Mesendoderm (in vitro differentiated cells): ENCODE measurements around the gene DENND1A.

Experiments
- DNase-seq: peaks from one replicate; pipeline ENCODE4 v3.0.0; 2013
- H2AK5ac ChIP-seq: 2 replicates; pipeline ENCODE4 v1.6.1; 2013; ENCODE audit warnings: low read length, inconsistent platforms
- H2BK120ac ChIP-seq: 2 replicates; pipeline ENCODE4 v1.6.1; 2013; ENCODE audit warnings: low read depth, mild to moderate bottlenecking, low read length, moderate library complexity, mixed read lengths
- H2BK15ac ChIP-seq: replicated peaks from 2 replicates; pipeline ENCODE4 v1.6.1; 2013; ENCODE audit warnings: low read depth, mild to moderate bottlenecking, moderate library complexity
- H2BK5ac ChIP-seq: 2 replicates; pipeline ENCODE4 v1.6.1; 2013; ENCODE audit warnings: low read length, inconsistent platforms
- H3K18ac ChIP-seq: 2 replicates; pipeline ENCODE4 v1.6.1; 2013; ENCODE audit warnings: mild to moderate bottlenecking, low read length, mixed read lengths
- H3K23ac ChIP-seq: one replicate; pipeline ENCODE4 v1.6.1; 2013; ENCODE audit warnings: low read length
- H3K27ac ChIP-seq: 2 replicates; pipeline ENCODE4 v1.5.1; 2013; ENCODE audit warnings: low read depth, mild to moderate bottlenecking, inconsistent platforms, low read length, moderate library complexity
- H3K27me3 ChIP-seq: 2 replicates; pipeline ENCODE4 v1.6.1; 2013; ENCODE audit warnings: low read length, control low read depth, mild to moderate bottlenecking, inconsistent platforms; ENCODE audit not compliant: insufficient read depth, poor library complexity
- H3K36me3 ChIP-seq: 2 replicates; pipeline ENCODE4 v1.6.1; 2013; ENCODE audit warnings: low read length, inconsistent platforms; ENCODE audit not compliant: control insufficient read depth, insufficient read depth
- H3K4ac ChIP-seq: one replicate; pipeline ENCODE4 v1.6.1; 2013; ENCODE audit warnings: low read depth, mild to moderate bottlenecking, low read length, moderate library complexity
- H3K4me1 ChIP-seq: 2 replicates; pipeline ENCODE4 v1.6.1; 2013; ENCODE audit warnings: low read depth, low read length, inconsistent platforms; ENCODE audit not compliant: control insufficient read depth
- H3K4me2 ChIP-seq: 2 replicates; pipeline ENCODE4 v1.6.1; 2013; ENCODE audit warnings: low read length
- H3K4me3 ChIP-seq: 2 replicates; pipeline ENCODE4 v1.5.1; 2013; ENCODE audit warnings: mild to moderate bottlenecking, low read length
- H3K56ac ChIP-seq: one replicate; pipeline ENCODE4 v1.6.1; 2013; ENCODE audit warnings: low read length
- H3K79me1 ChIP-seq: 2 replicates; pipeline ENCODE4 v1.6.1; 2013; ENCODE audit warnings: low read length, inconsistent platforms
- H3K79me2 ChIP-seq: 2 replicates; pipeline ENCODE4 v1.6.1; 2013; ENCODE audit warnings: mild to moderate bottlenecking, low read length; ENCODE audit not compliant: control insufficient read depth, insufficient read depth
- H3K9ac ChIP-seq: 2 replicates; pipeline ENCODE4 v1.6.1; 2013; ENCODE audit warnings: low read length, inconsistent platforms
- H4K5ac ChIP-seq: one replicate; pipeline ENCODE4 v1.6.1; 2013; ENCODE audit warnings: low read length
- H4K8ac ChIP-seq: one replicate; pipeline ENCODE4 v1.6.1; 2013; ENCODE audit warnings: low read depth, mild to moderate bottlenecking, control low read depth, low read length, moderate library complexity
- WGBS: extraction: QIAGEN DNeasy Blood & Tissue Kit; methylation state at CpG from one replicate; pipeline ENCODE4 v1.1.7; 2013; ENCODE audit warnings: low lambda C conversion rate, missing lambda C conversion rate; ENCODE audit not compliant: insufficient coverage; ENCODE audit errors: extremely low coverage; 5-methylcytosine and 5-hydroxymethylcytosine counted together

The DENND1A gene

GRCh38 chr9:123561046-123561445 is 368.9 kb downstream of the DENND1A start:
- H3K27ac ChIP-seq: no peak overlapping the region
- no peak overlapping the region for H3K4me2 ChIP-seq
- H2BK15ac ChIP-seq: no peak overlapping the region
- H3K23ac ChIP-seq: no peak overlapping the region
- H2BK5ac ChIP-seq: no peak overlapping the region
- WGBS: no CpG with 5 or more reads among the region's 6 CpGs
- no peak overlapping the region for H4K5ac ChIP-seq
- no peak overlapping the region for H4K8ac ChIP-seq
- H3K4ac ChIP-seq: no peak overlapping the region
- peak; percentile 16 for DNase-seq
- H3K4me3 ChIP-seq: no peak overlapping the region
- H3K79me2 ChIP-seq: no peaks in the 10 kb centered on the region
- H3K9ac ChIP-seq: no peak overlapping the region
- no peaks in the 10 kb centered on the region for H3K36me3 ChIP-seq
- H3K4me1 ChIP-seq: peaks cover 4% of the 10 kb centered on the region
- no peaks in the 10 kb centered on the region for H3K79me1 ChIP-seq
- no peak overlapping the region for H2AK5ac ChIP-seq
- H2BK120ac ChIP-seq: no peak overlapping the region
- H3K18ac ChIP-seq: no peak overlapping the region
- H3K56ac ChIP-seq: no peak overlapping the region
- no peaks in the 10 kb centered on the region for H3K27me3 ChIP-seq

GRCh38 chr9:123556464-123557435 is 373.2 kb downstream of the DENND1A start:
- Histone ChIP-seq H3K18ac (peak overlapping the region; percentile 45), H3K79me1 (no peaks in the 10 kb centered on the region), H2BK5ac (peak overlapping the region; percentile 54), H4K8ac (no peak overlapping the region), H3K9ac (no peak overlapping the region), H3K27ac (no peak overlapping the region), H3K36me3 (no peaks in the 10 kb centered on the region), H2BK120ac (no peak overlapping the region), H4K5ac (no peak overlapping the region), H2BK15ac (no peak overlapping the region), H3K79me2 (no peaks in the 10 kb centered on the region), H3K56ac (peak overlapping the region; percentile 76), H3K4me1 (peaks cover 5% of the 10 kb centered on the region), H3K4me2 (no peak overlapping the region), H3K23ac (peak overlapping the region; percentile 51), H3K4ac (no peak overlapping the region), H2AK5ac (no peak overlapping the region), H3K27me3 (no peaks in the 10 kb centered on the region), H3K4me3 (no peak overlapping the region)
- DNase-seq: peak; percentile 71
- WGBS: no CpG with 5 or more reads among the region's 22 CpGs

GRCh38 chr9:123555646-123556045 is 374.3 kb downstream of the DENND1A start:
- Histone ChIP-seq H3K4ac (no peak overlapping the region), H3K4me1 (peaks cover 5% of the 10 kb centered on the region), H3K4me2 (no peak overlapping the region), H4K8ac (no peak overlapping the region), H2BK120ac (no peak overlapping the region), H3K79me2 (no peaks in the 10 kb centered on the region), H3K18ac (no peak overlapping the region), H3K27ac (no peak overlapping the region), H3K36me3 (no peaks in the 10 kb centered on the region), H2AK5ac (no peak overlapping the region), H4K5ac (no peak overlapping the region), H3K56ac (no peak overlapping the region), H2BK15ac (no peak overlapping the region), H3K79me1 (no peaks in the 10 kb centered on the region), H3K27me3 (no peaks in the 10 kb centered on the region), H3K9ac (no peak overlapping the region), H3K23ac (no peak overlapping the region), H2BK5ac (no peak overlapping the region), H3K4me3 (no peak overlapping the region)
- WGBS: no CpG with 5 or more reads among the region's 3 CpGs
- DNase-seq: no peak

- no peak overlapping the region for H3K23ac ChIP-seq
- H2BK5ac ChIP-seq: no peak overlapping the region
- DNase-seq: no peak
These were observed 377.4 kb downstream of the DENND1A start for GRCh38 chr9:123552530-123552929.

GRCh38 chr9:123551734-123552133 is 378.2 kb downstream of the DENND1A start:
- Histone ChIP-seq H3K79me2 (no peaks in the 10 kb centered on the region), H2AK5ac (no peak overlapping the region), H3K4me3 (no peak overlapping the region), H3K4me1 (peaks cover 8% of the 10 kb centered on the region), H2BK15ac (no peak overlapping the region), H3K56ac (no peak overlapping the region), H3K36me3 (no peaks in the 10 kb centered on the region), H3K27me3 (no peaks in the 10 kb centered on the region), H4K8ac (no peak overlapping the region), H2BK120ac (no peak overlapping the region), H3K4ac (no peak overlapping the region), H2BK5ac (no peak overlapping the region), H3K18ac (no peak overlapping the region), H3K23ac (no peak overlapping the region), H3K27ac (no peak overlapping the region), H4K5ac (no peak overlapping the region), H3K9ac (no peak overlapping the region), H3K79me1 (no peaks in the 10 kb centered on the region), H3K4me2 (no peak overlapping the region)
- no CpG with 5 or more reads among the region's 10 CpGs for WGBS
- DNase-seq: no peak

More at GRCh38 chr9:123552530-123552929, 377.4 kb downstream of the DENND1A start:
- WGBS: no CpG with 5 or more reads among the region's 5 CpGs
- no peak overlapping the region for H2BK120ac ChIP-seq
- no peak overlapping the region for H3K9ac ChIP-seq
- no peak overlapping the region for H3K27ac ChIP-seq
- H4K5ac ChIP-seq: no peak overlapping the region
- H3K56ac ChIP-seq: no peak overlapping the region
- no peak overlapping the region for H3K18ac ChIP-seq
- no peak overlapping the region for H3K4me2 ChIP-seq
- H3K79me1 ChIP-seq: no peaks in the 10 kb centered on the region
- no peak overlapping the region for H4K8ac ChIP-seq
- H3K27me3 ChIP-seq: no peaks in the 10 kb centered on the region
- H3K79me2 ChIP-seq: no peaks in the 10 kb centered on the region
- no peaks in the 10 kb centered on the region for H3K36me3 ChIP-seq
- peaks cover 8% of the 10 kb centered on the region for H3K4me1 ChIP-seq
- H2AK5ac ChIP-seq: no peak overlapping the region
- H2BK15ac ChIP-seq: no peak overlapping the region
- no peak overlapping the region for H3K4ac ChIP-seq
- no peak overlapping the region for H3K4me3 ChIP-seq
